ENCODE data around the gene FOXL1.

- no peak for TF ChIP-seq TAF1 (IDR thresholded peaks at IDR 0.05; ENCODE audit: low read depth)
- TF ChIP-seq RAD21 (IDR thresholded peaks at IDR 0.05; ENCODE audit: low read depth): no peak
- no peak for TF ChIP-seq YY1 (IDR thresholded peaks at IDR 0.05; ENCODE audit: low read depth)
- TF ChIP-seq MAX (IDR thresholded peaks at IDR 0.05): no peak
- no peak for TF ChIP-seq CEBPB (IDR thresholded peaks at IDR 0.05)
- TF ChIP-seq CREB1 (IDR thresholded peaks at IDR 0.05; ENCODE audit: low read depth): no peak
- no peak for TF ChIP-seq EGR1 (IDR thresholded peaks at IDR 0.05)
- no peak for TF ChIP-seq ZBTB7A (IDR thresholded peaks at IDR 0.05; ENCODE audit: low read depth)
- TF ChIP-seq, protein P1, sequence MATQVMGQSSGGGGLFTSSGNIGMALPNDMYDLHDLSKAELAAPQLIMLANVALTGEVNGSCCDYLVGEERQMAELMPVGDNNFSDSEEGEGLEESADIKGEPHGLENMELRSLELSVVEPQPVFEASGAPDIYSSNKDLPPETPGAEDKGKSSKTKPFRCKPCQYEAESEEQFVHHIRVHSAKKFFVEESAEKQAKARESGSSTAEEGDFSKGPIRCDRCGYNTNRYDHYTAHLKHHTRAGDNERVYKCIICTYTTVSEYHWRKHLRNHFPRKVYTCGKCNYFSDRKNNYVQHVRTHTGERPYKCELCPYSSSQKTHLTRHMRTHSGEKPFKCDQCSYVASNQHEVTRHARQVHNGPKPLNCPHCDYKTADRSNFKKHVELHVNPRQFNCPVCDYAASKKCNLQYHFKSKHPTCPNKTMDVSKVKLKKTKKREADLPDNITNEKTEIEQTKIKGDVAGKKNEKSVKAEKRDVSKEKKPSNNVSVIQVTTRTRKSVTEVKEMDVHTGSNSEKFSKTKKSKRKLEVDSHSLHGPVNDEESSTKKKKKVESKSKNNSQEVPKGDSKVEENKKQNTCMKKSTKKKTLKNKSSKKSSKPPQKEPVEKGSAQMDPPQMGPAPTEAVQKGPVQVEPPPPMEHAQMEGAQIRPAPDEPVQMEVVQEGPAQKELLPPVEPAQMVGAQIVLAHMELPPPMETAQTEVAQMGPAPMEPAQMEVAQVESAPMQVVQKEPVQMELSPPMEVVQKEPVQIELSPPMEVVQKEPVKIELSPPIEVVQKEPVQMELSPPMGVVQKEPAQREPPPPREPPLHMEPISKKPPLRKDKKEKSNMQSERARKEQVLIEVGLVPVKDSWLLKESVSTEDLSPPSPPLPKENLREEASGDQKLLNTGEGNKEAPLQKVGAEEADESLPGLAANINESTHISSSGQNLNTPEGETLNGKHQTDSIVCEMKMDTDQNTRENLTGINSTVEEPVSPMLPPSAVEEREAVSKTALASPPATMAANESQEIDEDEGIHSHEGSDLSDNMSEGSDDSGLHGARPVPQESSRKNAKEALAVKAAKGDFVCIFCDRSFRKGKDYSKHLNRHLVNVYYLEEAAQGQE (IDR thresholded peaks at IDR 0.05; ENCODE audit: low read depth): no peak
- no peak for TF ChIP-seq EP300 (IDR thresholded peaks at IDR 0.05; ENCODE audit: borderline replicate concordance)
- TF ChIP-seq FOXM1 (IDR thresholded peaks at IDR 0.05; ENCODE audit: borderline replicate concordance, low read depth): no peak
- no peak for TF ChIP-seq NFIC (IDR thresholded peaks at IDR 0.05)
- TF ChIP-seq USF1 (IDR thresholded peaks at IDR 0.05): no peak
These were observed 44.6 kb downstream of the FOXL1 start for GRCh38 chr16:86622700-86623615.
